K562 (cell line): ENCODE results near the gene SERAC1. TPM values are rescaled to one million over a fixed set of nuclear protein-coding genes. Genes with fewer than 3 reads are reported as not detected.

Source experiments
- E2F5 ChIP-seq: sonication (generic); formaldehyde crosslinking; IDR thresholded peaks from 2 replicates; pipeline ENCODE4 v1.8.0; 2022; ENCODE audit warnings: mild to moderate bottlenecking, missing genetic modification reagents
- HMGXB4 ChIP-seq: sonication (generic); formaldehyde crosslinking; IDR thresholded peaks from 2 replicates; pipeline ENCODE4 v1.8.1; 2023; ENCODE audit warnings: mild to moderate bottlenecking, missing genetic modification reagents
- HNRNPUL1 ChIP-seq: fragments of 200-400 bp; formaldehyde crosslinking; IDR thresholded peaks from 2 replicates; pipeline ENCODE4 v1.6.1; 2017; ENCODE audit warnings: low read length
- RERE ChIP-seq: sonication (generic); formaldehyde crosslinking; IDR thresholded peaks from 2 replicates; pipeline ENCODE4 v1.8.0; 2023; ENCODE audit warnings: missing genetic modification reagents, mild to moderate bottlenecking, borderline replicate concordance
- SMARCB1 ChIP-seq: IDR thresholded peaks from 2 replicates; pipeline ENCODE4 v1.6.1; 2011; ENCODE audit warnings: improper control_type of control experiment, low read depth; ENCODE audit not compliant: insufficient read length
- TCF3 ChIP-seq: sonication (generic); formaldehyde crosslinking; IDR thresholded peaks from 2 replicates; pipeline ENCODE4 v1.4.0; 2020; ENCODE audit warnings: mild to moderate bottlenecking, missing genetic modification reagents
- ZNF318 ChIP-seq, 2 experiments: fragments of 450-650 bp; IDR thresholded peaks; 2 replicates each; pipeline ENCODE4 v1.6.1; 2016; ENCODE audit warnings: mild to moderate bottlenecking in 2 of 2, borderline replicate concordance in 1 of 2, low read depth in 1 of 2, moderate library complexity in 1 of 2
- polyA plus RNA-seq, 8 experiments: library from polyadenylated mRNA; depleted of rRNA in 4 of 8; stranded (reverse) in 5 of 8; unstranded in 3 of 8; fragments of >200 nt; fragmentation: Nextera tagmentation in 2 of 8; fragmentation: Illumina TruSeq in 1 of 8; extraction: Ambion mirVana in 2 of 8; extraction: Trizol in 1 of 8; gene quantifications; 2 replicates each; pipeline versions ENCODE4 v1.2.1 to v1.2.3, GENCODE V29; 2011 to 2014; ENCODE audit warnings: inconsistent platforms in 1 of 8, missing spikeins in 1 of 8
- total RNA-seq, 7 experiments: library from RNA; depleted of rRNA in 6 of 7; stranded (reverse); fragments of >200 nt in 6 of 7; fragmentation: Illumina TruSeq in 2 of 7; extraction: Trizol in 2 of 7; gene quantifications; 2 replicates each; pipeline versions ENCODE4 v1.2.1 to v1.2.3, GENCODE V29; 2011 to 2021; ENCODE audit warnings: low replicate concordance in 1 of 7

The SERAC1 gene
- total and polyA plus RNA-seq, 9 of the 15 experiments (the other 6 are each of a cell fraction or from before 2014, with no cell fraction given), result 1.8 to 6.2 (median 2.8) TPM

- TF ChIP-seq ZNF318 (IDR thresholded peaks at IDR 0.05; ENCODE audit: borderline replicate concordance in 1 of 2, low read depth in 1 of 2) (no peak), TCF3 (CRISPR knock-in tag) (no peak), RERE (CRISPR knock-in tag) (no peak), HMGXB4 (CRISPR knock-in tag) (no peak), HNRNPUL1 (no peak), E2F5 (CRISPR knock-in tag) (no peak), SMARCB1 (no peak)
These were observed 46.0 kb upstream of the SERAC1 start (continued) for GRCh38 chr6:158213925-158214674.
